GM15510 (cell line): ENCODE measurements around the gene KAZN.

Experiments used
- POLR2A ChIP-seq: IDR thresholded peaks from 3 replicates; pipeline ENCODE4 v1.6.1; 2011; ENCODE audit warnings: borderline replicate concordance; ENCODE audit not compliant: insufficient read length; ENCODE audit errors: extremely low read depth

Gene KAZN

GRCh38 chr1:15141935-15142539, 543.6 kb downstream of the KAZN start:
- no peak for TF ChIP-seq POLR2A

DNA sequence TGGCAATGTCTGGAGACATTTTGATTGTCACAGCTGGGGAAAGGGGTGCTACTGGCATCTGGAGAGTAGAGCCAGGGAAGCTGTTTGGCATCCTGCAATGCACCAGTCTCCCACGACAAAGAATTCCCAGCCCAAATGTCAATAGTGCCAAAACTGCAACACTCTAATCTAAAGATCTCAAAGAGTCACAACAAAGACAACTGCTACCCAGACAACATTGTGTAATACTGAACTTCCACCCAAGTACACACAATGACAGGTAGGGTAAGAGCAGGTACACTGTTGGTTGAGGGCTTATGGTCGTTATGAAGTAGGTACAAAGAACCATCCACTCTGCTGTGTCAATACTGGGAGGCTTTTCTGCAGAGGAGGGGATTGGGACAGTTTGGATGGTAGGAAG, 546.8 kb downstream of the KAZN start:
- TF ChIP-seq POLR2A = no peak

- no peak for TF ChIP-seq POLR2A
These were observed 547.7 kb downstream of the KAZN start for GRCh38 chr1:15146142-15146680.

DNA sequence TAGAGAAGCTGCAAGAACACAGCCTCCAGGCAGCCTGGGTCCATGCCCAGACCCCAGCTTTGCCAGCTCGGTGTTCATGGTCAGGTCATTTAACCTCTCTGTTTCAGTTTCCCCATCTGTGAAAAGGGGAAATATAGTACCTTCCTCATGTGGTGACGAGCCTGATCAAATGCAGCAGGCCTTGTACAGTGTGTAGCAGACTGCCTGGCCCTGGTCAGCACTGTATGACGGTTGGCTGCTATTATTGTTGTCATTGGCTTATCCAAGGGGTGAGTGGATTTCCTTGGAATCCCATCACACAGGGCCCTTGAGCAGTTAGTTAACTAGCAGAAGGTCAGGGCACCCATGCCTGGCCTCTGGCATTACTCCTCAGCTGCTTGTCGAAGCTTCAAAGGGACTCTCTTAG, 548.5 kb downstream of the KAZN start:
- TF ChIP-seq POLR2A = no peak

GRCh38 chr1:15148004-15148403, 549.5 kb downstream of the KAZN start:
- TF ChIP-seq POLR2A = no peak

- TF ChIP-seq POLR2A = no peak
These were observed 550.0 kb downstream of the KAZN start for GRCh38 chr1:15148475-15148874.

GRCh38 chr1:15148941-15149340, 550.5 kb downstream of the KAZN start:
- TF ChIP-seq POLR2A = no peak

DNA sequence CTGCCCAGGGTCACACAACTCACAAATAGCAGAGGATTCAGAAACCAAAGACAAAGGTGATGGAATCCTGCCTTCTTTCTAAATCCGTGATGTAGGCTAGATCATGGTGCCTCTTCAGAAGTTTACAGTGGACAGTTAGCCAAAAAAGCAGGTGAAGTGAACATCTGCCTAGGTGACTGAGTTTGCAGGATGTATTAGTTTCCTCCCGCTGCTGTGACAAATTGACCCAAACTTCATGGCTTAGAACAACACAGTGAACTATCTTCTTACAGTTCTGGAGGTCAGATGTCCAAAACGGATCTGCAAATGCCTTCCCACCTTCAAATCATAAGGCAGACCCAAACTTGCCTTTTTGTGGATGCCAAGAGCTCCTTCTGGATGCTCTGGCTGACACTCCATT, 551.9 kb downstream of the KAZN start:
- TF ChIP-seq POLR2A = no peak

DNA sequence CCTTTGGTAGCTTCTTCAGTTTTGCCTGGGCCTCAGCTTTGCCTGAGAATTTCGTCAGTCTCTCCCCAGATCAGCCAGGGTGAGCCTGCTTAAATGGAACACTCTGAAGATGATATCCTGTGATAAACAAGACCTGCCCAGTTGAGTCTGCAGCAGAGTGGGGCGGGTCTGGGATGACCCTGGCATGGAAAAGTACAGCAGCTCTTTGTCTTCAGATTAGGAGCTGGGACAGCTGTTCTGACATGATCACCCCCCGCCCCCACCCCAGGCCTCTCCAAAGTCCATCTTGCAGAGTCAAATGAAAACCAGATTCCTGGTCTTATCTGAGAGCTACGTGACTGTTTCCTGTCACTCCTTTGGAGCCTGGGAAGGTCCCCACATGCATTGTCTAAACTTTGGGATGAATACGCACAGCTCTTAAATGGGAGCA, 552.9 kb downstream of the KAZN start:
- TF ChIP-seq POLR2A = no peak

DNA sequence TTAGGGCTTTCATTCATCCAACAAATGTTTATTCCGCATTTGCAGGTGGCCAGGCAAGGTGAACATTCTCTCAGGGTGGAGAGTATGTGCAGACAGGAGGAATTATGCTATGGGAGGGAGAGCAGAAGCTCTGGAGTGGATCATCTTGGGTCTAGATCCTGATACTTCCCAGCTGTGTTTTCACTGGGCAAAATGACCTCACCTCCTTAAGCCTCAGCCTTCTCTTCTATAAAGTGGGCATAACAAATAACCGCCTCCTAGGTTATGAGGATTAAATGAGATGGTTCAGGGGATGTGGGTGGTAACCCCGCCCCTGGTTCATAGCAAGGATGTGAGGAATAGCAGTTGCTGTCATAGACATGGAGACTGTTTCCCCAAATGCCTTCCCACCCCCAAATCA, 553.4 kb downstream of the KAZN start:
- no peak for TF ChIP-seq POLR2A

DNA sequence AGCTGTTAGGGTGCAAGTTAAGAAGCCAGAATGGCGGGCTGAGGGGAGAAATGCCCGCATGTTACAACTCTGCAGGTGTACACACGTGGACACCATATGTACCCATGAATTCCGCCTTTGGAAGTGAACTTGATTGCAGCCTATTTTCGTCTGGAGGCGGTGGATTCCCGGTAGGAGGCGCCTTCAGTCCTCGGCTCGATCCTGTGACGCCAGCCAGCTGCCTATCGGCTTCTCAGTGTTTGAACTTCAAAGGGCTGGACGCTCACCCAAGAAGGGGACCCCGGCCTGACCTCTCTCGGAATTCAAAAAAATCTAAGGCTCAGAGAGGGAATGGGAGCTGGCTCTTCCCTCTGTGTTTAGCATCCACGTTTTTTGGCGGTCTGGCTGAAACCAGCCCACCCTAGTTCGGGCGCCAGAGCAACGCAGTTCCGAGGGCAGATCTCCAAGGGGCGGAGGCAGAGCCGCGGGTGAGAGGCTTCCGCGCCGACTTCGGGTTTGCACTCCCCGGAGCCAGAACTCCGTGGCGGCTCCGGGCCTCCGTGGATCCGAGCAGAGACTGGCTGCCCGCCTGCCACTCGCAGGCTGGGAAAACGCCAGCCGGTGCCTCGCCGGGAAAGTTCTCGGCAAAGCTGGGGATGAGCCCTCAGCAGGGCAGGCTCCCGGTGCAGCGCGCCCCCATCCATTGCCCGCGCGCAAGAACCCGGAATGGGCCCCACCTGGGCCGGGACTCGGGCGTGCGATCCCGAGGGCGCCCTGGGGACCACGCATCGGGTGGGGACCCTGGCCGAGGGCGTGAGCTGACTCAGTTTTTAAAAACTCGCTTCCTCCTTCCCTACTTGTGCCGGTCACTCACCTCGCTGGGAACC, 554.1 kb downstream of the KAZN start:
- no peak for TF ChIP-seq POLR2A

DNA sequence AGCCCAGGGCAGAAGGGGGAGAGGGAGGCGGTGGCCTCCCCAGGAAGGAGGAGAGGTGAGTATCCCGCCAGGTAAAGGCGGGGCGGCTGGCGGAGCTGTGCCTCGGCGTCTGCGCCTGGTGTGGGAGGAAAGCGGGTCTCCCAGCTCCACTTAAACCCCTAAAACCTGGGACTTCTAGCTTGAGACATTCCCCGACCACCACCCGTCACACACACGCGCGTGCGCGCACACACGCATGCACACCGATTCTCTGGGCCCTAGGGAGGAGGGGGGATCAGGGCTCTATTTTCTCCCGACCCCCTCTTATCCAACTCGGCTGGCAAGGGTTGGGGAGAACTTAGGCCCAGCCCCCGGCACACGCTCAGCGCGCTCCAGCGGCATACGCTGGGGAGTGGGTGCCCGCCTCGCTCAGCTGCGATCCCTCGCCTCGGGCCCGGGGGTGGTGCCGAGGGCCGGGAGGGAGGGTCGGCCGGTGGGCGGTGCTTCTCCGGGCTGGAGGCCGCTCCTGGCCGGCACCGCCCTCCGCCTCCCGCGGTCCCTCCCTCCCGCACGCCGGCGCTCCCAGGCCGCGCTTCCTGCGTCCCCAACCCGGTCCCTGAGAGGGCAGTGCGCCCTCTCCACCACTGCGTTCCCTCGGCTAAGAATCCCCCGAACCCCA, 554.8 kb downstream of the KAZN start, which contains the start of gene TMEM51:
Gene TMEM51, plus strand, starts transcription at position 564 of the 658 bp plus-strand sequence. CDS start 61,341 bp downstream, outside the sequence.
- no peak for TF ChIP-seq POLR2A

DNA sequence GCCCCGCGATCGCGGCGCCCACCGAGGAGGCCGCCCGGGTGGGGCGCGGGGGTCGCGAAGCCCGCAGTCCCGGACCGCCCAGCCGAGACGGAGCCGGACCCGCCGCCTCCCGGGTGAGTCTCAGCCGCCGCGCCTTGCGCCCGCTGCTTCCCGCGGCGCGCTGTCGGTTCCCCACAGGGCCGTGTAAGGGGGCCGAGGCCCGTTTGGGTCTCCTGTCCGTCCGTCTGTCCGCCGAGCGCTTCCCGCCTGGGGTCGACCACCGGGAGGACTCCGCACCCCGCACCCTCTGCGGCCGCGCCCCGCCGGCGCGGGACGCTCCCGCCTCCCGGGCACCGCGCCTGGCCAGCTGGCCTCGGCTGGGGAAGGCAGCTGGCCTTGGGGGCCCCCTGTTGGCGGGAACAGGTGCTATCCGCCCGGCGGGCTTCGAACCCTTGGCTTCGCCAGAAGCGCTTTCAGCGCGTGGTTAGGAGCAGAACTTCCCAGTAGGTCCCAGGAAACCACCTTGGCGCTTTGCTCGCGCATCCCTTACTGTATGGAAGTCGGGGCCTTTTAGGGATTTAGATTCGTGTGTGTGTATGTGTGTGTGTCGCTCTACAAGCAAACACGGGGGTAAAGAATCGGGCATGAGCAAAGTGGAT, 555.5 kb downstream of the KAZN start:
- no peak for TF ChIP-seq POLR2A

DNA sequence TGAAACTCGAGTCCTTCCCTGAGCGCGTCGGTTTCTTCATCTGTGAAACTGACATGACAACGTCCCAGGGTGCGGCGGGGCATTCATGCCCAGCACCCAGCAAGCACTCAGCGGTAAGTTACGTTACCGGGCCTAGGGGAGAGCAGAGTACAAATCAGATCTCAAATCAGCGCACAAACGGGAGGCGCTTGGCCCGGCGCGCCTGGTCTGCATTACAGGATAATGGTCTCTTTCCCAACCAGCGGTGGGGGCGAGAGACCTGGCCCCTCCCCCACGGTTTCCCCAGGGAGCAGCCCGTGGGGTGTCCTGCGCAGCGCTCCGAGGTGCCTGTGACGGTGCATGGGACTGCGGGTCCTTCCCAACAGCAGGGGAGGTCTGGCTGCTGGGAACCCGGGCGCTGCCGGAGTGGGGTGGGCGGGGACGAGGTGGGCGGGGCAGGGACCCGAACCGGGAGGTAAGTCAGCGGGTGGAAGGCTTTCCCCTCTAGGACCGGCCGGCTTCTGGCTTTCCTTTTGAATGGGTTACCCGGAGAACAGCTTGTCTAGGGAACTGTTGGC, 556.1 kb downstream of the KAZN start:
- TF ChIP-seq POLR2A = no peak

GRCh38 chr1:15155191-15155590, 556.7 kb downstream of the KAZN start:
- TF ChIP-seq POLR2A = no peak
